ENCODE measurements around the gene CDC14B. TPM values are rescaled to one million over a fixed set of nuclear protein-coding genes. Genes with fewer than 3 reads are reported as not detected.

Gene CDC14B
- total RNA-seq, 1 experiment from 2014 or later = 57.1 TPM

DNA sequence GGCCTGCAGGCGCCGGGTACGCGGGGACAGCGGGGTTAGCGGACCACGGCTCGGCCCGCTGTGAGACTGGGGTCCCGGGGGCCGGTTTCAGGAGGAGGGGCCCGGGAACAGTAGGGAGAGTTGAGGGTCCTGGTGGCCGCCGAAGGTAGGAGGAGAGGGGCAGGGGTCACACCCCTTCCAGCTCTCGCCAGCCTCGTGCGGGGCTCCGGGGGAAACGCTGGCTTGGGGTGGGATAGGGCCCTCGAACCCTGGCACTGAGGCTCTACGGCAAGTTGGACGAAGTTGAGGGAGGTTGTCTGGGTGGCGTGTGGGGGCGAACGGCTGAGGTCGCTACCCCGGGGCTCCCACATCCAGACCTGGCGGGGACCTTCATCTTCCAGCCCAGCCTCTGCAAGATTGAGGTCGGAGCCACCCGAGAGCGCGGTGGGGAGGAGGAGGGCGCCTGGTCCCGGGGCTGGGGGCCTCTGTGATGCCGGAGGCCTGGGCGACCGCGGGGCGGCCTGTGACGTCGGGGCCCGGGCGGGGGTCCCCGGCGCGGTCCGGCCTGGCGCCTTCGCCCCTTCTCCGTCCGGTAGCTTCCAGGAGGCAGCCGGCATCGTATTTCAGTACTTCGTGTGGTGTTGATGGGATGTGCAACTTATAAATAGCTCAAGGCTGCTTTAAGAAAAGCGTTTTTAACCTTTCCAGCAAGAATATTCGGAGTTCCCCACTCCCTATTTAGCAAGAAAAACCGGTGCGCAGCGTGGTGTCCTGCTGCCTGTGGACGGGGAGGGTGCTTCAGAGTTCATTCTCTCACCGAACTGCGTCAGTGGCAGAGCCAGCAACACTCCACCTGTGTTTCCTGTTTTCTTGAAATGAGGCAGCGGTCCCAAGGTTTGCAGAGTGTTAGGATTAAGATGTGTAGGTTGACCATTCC is 168.8 kb downstream of the CDC14B start:
- Mint-ChIP-seq H3K36me3 (no peaks in the 10 kb centered on the region), H3K27me3 (ENCODE audit: low read depth) (peaks cover 39% of the 10 kb centered on the region), H3K27ac (no peak overlapping the region; the same call in 1 of the 2 replicates), H3K9me3 (no peaks in the 10 kb centered on the region), H3K4me3 (peak overlapping the region; percentile 85), H3K4me1 (peaks cover 15% of the 10 kb centered on the region)
- ChIA-PET POLR2A (interaction anchor here (1.6 to 1.8 kb wide), 2 partner anchors 11 to 12 kb away, joined by 5 to 6 read pairs; no protein-coding TSS in a partner anchor), CTCF (interaction anchor here (0.5 to 3.1 kb wide), 6 partner anchors 9 to 216 kb away, joined by 3 to 24 read pairs (median 8); no protein-coding TSS in a partner anchor)
- DNase-seq (ENCODE audit: low spot score) (peak; percentile 30), ATAC-seq (peak; percentile 3)
- TF ChIP-seq, protein P1, sequence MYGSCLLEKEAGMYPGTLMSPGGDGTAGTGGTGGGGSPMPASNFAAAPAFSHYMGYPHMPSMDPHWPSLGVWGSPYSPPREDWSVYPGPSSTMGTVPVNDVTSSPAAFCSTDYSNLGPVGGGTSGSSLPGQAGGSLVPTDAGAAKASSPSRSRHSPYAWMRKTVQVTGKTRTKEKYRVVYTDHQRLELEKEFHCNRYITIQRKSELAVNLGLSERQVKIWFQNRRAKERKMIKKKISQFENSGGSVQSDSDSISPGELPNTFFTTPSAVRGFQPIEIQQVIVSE (CRISPR knock-in tag; IDR thresholded peaks at IDR 0.05; ENCODE audit: borderline replicate concordance) = no peak
- no peak for TF ChIP-seq ZNF396 (CRISPR knock-in tag; IDR thresholded peaks at IDR 0.05; ENCODE audit: borderline replicate concordance)
- TF ChIP-seq, protein P2, sequence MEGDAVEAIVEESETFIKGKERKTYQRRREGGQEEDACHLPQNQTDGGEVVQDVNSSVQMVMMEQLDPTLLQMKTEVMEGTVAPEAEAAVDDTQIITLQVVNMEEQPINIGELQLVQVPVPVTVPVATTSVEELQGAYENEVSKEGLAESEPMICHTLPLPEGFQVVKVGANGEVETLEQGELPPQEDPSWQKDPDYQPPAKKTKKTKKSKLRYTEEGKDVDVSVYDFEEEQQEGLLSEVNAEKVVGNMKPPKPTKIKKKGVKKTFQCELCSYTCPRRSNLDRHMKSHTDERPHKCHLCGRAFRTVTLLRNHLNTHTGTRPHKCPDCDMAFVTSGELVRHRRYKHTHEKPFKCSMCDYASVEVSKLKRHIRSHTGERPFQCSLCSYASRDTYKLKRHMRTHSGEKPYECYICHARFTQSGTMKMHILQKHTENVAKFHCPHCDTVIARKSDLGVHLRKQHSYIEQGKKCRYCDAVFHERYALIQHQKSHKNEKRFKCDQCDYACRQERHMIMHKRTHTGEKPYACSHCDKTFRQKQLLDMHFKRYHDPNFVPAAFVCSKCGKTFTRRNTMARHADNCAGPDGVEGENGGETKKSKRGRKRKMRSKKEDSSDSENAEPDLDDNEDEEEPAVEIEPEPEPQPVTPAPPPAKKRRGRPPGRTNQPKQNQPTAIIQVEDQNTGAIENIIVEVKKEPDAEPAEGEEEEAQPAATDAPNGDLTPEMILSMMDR (IDR thresholded peaks at IDR 0.05) = no peak
- TF ChIP-seq, protein P3, sequence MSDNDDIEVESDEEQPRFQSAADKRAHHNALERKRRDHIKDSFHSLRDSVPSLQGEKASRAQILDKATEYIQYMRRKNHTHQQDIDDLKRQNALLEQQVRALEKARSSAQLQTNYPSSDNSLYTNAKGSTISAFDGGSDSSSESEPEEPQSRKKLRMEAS (CRISPR knock-in tag; IDR thresholded peaks at IDR 0.05) = peak; percentile 23; the same call in 1 of the 2 replicates
- TF ChIP-seq, protein P4, sequence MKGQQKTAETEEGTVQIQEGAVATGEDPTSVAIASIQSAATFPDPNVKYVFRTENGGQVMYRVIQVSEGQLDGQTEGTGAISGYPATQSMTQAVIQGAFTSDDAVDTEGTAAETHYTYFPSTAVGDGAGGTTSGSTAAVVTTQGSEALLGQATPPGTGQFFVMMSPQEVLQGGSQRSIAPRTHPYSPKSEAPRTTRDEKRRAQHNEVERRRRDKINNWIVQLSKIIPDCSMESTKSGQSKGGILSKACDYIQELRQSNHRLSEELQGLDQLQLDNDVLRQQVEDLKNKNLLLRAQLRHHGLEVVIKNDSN (CRISPR knock-in tag; IDR thresholded peaks at IDR 0.05) = peak; percentile 29; the same call in 1 of the 2 replicates
- TF ChIP-seq, protein P5, sequence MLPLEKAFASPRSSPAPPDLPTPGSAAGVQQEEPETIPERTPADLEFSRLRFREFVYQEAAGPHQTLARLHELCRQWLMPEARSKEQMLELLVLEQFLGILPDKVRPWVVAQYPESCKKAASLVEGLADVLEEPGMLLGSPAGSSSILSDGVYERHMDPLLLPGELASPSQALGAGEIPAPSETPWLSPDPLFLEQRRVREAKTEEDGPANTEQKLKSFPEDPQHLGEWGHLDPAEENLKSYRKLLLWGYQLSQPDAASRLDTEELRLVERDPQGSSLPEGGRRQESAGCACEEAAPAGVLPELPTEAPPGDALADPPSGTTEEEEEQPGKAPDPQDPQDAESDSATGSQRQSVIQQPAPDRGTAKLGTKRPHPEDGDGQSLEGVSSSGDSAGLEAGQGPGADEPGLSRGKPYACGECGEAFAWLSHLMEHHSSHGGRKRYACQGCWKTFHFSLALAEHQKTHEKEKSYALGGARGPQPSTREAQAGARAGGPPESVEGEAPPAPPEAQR (CRISPR knock-in tag; IDR thresholded peaks at IDR 0.05) = no peak
- no peak for TF ChIP-seq JAZF1 (CRISPR knock-in tag; IDR thresholded peaks at IDR 0.05)
- no peak for TF ChIP-seq FOXP1 (CRISPR knock-in tag; IDR thresholded peaks at IDR 0.05; ENCODE audit: borderline replicate concordance)
- TF ChIP-seq, protein P6, sequence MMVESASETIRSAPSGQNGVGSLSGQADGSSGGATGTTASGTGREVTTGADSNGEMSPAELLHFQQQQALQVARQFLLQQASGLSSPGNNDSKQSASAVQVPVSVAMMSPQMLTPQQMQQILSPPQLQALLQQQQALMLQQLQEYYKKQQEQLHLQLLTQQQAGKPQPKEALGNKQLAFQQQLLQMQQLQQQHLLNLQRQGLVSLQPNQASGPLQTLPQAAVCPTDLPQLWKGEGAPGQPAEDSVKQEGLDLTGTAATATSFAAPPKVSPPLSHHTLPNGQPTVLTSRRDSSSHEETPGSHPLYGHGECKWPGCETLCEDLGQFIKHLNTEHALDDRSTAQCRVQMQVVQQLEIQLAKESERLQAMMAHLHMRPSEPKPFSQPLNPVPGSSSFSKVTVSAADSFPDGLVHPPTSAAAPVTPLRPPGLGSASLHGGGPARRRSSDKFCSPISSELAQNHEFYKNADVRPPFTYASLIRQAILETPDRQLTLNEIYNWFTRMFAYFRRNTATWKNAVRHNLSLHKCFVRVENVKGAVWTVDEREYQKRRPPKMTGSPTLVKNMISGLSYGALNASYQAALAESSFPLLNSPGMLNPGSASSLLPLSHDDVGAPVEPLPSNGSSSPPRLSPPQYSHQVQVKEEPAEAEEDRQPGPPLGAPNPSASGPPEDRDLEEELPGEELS (CRISPR knock-in tag; IDR thresholded peaks at IDR 0.05) = no peak
- TF ChIP-seq TEAD4 (CRISPR knock-in tag; IDR thresholded peaks at IDR 0.05) = no peak
- TF ChIP-seq, protein P7, sequence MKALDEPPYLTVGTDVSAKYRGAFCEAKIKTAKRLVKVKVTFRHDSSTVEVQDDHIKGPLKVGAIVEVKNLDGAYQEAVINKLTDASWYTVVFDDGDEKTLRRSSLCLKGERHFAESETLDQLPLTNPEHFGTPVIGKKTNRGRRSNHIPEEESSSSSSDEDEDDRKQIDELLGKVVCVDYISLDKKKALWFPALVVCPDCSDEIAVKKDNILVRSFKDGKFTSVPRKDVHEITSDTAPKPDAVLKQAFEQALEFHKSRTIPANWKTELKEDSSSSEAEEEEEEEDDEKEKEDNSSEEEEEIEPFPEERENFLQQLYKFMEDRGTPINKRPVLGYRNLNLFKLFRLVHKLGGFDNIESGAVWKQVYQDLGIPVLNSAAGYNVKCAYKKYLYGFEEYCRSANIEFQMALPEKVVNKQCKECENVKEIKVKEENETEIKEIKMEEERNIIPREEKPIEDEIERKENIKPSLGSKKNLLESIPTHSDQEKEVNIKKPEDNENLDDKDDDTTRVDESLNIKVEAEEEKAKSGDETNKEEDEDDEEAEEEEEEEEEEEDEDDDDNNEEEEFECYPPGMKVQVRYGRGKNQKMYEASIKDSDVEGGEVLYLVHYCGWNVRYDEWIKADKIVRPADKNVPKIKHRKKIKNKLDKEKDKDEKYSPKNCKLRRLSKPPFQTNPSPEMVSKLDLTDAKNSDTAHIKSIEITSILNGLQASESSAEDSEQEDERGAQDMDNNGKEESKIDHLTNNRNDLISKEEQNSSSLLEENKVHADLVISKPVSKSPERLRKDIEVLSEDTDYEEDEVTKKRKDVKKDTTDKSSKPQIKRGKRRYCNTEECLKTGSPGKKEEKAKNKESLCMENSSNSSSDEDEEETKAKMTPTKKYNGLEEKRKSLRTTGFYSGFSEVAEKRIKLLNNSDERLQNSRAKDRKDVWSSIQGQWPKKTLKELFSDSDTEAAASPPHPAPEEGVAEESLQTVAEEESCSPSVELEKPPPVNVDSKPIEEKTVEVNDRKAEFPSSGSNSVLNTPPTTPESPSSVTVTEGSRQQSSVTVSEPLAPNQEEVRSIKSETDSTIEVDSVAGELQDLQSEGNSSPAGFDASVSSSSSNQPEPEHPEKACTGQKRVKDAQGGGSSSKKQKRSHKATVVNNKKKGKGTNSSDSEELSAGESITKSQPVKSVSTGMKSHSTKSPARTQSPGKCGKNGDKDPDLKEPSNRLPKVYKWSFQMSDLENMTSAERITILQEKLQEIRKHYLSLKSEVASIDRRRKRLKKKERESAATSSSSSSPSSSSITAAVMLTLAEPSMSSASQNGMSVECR (CRISPR knock-in tag; IDR thresholded peaks at IDR 0.05; ENCODE audit: borderline replicate concordance) = 0 out of 2 replicates have a peak, but pooled peaks have one; percentile 35
- TF ChIP-seq, protein P8, sequence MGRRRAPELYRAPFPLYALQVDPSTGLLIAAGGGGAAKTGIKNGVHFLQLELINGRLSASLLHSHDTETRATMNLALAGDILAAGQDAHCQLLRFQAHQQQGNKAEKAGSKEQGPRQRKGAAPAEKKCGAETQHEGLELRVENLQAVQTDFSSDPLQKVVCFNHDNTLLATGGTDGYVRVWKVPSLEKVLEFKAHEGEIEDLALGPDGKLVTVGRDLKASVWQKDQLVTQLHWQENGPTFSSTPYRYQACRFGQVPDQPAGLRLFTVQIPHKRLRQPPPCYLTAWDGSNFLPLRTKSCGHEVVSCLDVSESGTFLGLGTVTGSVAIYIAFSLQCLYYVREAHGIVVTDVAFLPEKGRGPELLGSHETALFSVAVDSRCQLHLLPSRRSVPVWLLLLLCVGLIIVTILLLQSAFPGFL (CRISPR knock-in tag; IDR thresholded peaks at IDR 0.05; ENCODE audit: borderline replicate concordance) = no peak
- no peak for TF ChIP-seq ZNF416 (CRISPR knock-in tag; IDR thresholded peaks at IDR 0.05)
- TF ChIP-seq, protein P9, sequence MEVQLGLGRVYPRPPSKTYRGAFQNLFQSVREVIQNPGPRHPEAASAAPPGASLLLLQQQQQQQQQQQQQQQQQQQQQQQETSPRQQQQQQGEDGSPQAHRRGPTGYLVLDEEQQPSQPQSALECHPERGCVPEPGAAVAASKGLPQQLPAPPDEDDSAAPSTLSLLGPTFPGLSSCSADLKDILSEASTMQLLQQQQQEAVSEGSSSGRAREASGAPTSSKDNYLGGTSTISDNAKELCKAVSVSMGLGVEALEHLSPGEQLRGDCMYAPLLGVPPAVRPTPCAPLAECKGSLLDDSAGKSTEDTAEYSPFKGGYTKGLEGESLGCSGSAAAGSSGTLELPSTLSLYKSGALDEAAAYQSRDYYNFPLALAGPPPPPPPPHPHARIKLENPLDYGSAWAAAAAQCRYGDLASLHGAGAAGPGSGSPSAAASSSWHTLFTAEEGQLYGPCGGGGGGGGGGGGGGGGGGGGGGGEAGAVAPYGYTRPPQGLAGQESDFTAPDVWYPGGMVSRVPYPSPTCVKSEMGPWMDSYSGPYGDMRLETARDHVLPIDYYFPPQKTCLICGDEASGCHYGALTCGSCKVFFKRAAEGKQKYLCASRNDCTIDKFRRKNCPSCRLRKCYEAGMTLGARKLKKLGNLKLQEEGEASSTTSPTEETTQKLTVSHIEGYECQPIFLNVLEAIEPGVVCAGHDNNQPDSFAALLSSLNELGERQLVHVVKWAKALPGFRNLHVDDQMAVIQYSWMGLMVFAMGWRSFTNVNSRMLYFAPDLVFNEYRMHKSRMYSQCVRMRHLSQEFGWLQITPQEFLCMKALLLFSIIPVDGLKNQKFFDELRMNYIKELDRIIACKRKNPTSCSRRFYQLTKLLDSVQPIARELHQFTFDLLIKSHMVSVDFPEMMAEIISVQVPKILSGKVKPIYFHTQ (CRISPR knock-in tag; IDR thresholded peaks at IDR 0.05) = no peak
- no peak for TF ChIP-seq NR2C2 (CRISPR knock-in tag; IDR thresholded peaks at IDR 0.05)
- TF ChIP-seq SP1 (CRISPR knock-in tag; conservative IDR thresholded peaks at IDR 0.05) = no peak
- TF ChIP-seq, protein P10, sequence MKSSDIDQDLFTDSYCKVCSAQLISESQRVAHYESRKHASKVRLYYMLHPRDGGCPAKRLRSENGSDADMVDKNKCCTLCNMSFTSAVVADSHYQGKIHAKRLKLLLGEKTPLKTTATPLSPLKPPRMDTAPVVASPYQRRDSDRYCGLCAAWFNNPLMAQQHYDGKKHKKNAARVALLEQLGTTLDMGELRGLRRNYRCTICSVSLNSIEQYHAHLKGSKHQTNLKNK (CRISPR knock-in tag; IDR thresholded peaks at IDR 0.05) = no peak
- no peak for TF ChIP-seq MYBL2 (CRISPR knock-in tag; IDR thresholded peaks at IDR 0.05)
